Mesenchymal stem cell (in vitro differentiated cells and primary cell): ENCODE data around the gene G6PC1. TPM values are rescaled to one million over a fixed set of nuclear protein-coding genes. Genes with fewer than 3 reads are reported as not detected.

Source experiments
- DNase-seq: peaks from one replicate; pipeline ENCODE4 v3.0.0-alpha.2; 2013
- H2AFZ ChIP-seq: one replicate; pipeline ENCODE4 v1.6.1; 2013; ENCODE audit warnings: low read depth, mild to moderate bottlenecking, control low read depth, inconsistent platforms, low read length, moderate library complexity
- H2AK5ac ChIP-seq: 2 replicates; pipeline ENCODE4 v1.6.1; 2013; ENCODE audit warnings: low read length, moderate library complexity, mild to moderate bottlenecking, inconsistent platforms; ENCODE audit not compliant: severe bottlenecking
- H2BK120ac ChIP-seq: one replicate; pipeline ENCODE4 v1.6.1; 2013; ENCODE audit warnings: low read depth, mild to moderate bottlenecking, inconsistent platforms, low read length, moderate library complexity
- H2BK12ac ChIP-seq, 2 experiments: one replicate each; pipeline ENCODE4 v1.6.1; 2013; ENCODE audit warnings: inconsistent platforms in 2 of 2, low read length in 2 of 2, mild to moderate bottlenecking in 2 of 2, moderate library complexity in 2 of 2, control low read depth in 1 of 2
- H2BK15ac ChIP-seq: one replicate; pipeline ENCODE4 v1.6.1; 2013; ENCODE audit warnings: mild to moderate bottlenecking, low read depth, inconsistent platforms; ENCODE audit not compliant: poor library complexity, severe bottlenecking
- H2BK5ac ChIP-seq: 2 replicates; pipeline ENCODE4 v1.6.1; 2013; ENCODE audit warnings: low read depth, mild to moderate bottlenecking, low read length, control low read depth, inconsistent platforms; ENCODE audit not compliant: poor library complexity, severe bottlenecking
- H3K14ac ChIP-seq, 2 experiments: one replicate each; pipeline ENCODE4 v1.6.1; 2013; ENCODE audit warnings: inconsistent platforms in 2 of 2, low read length in 2 of 2, control low read depth in 1 of 2, mild to moderate bottlenecking in 1 of 2, moderate library complexity in 1 of 2
- H3K18ac ChIP-seq, 2 experiments: one replicate each; pipeline ENCODE4 v1.6.1; 2013; ENCODE audit warnings: inconsistent platforms in 2 of 2, low read length in 2 of 2, control low read depth in 1 of 2, low read depth in 1 of 2, mild to moderate bottlenecking in 1 of 2
- H3K23ac ChIP-seq, 2 experiments: one replicate each; pipeline ENCODE4 v1.6.1; 2013; ENCODE audit warnings: inconsistent platforms in 2 of 2, low read length in 2 of 2, mild to moderate bottlenecking in 2 of 2, moderate library complexity in 2 of 2, control low read depth in 1 of 2
- H3K27ac ChIP-seq: 2 replicates; pipeline ENCODE4 v1.5.1; 2013; ENCODE audit warnings: mild to moderate bottlenecking, moderate library complexity, low read length, control low read depth, inconsistent platforms; ENCODE audit not compliant: poor library complexity, severe bottlenecking
- H3K27me3 ChIP-seq, 2 experiments: 2 replicates each; pipeline versions ENCODE4 v1.6.1 to v1.7.0; 2013; ENCODE audit warnings: low read length in 2 of 2, mild to moderate bottlenecking in 2 of 2, moderate library complexity in 2 of 2, control low read depth in 1 of 2, inconsistent platforms in 1 of 2; ENCODE audit not compliant: control insufficient read depth in 1 of 2, insufficient read depth in 1 of 2
- H3K36me3 ChIP-seq, 2 experiments: 2 replicates each; pipeline versions ENCODE4 v1.6.1 to v1.7.0; 2013; ENCODE audit warnings: low read length in 2 of 2, control low read depth in 1 of 2, inconsistent platforms in 1 of 2, low read depth in 1 of 2, mild to moderate bottlenecking in 1 of 2; ENCODE audit not compliant: insufficient read depth in 2 of 2, control insufficient read depth in 1 of 2
- H3K4ac ChIP-seq, 2 experiments: one replicate each; pipeline ENCODE4 v1.6.1; 2013; ENCODE audit warnings: inconsistent platforms in 2 of 2, low read length in 2 of 2, mild to moderate bottlenecking in 2 of 2, moderate library complexity in 2 of 2, control low read depth in 1 of 2, low read depth in 1 of 2
- H3K4me1 ChIP-seq: 2 replicates; pipeline ENCODE4 v1.6.1; 2013; ENCODE audit warnings: low read depth, low read length, control low read depth; ENCODE audit not compliant: control insufficient read depth, insufficient read depth
- H3K4me2 ChIP-seq: 2 replicates; pipeline ENCODE4 v1.6.1; 2013; ENCODE audit warnings: low read length, mild to moderate bottlenecking, inconsistent platforms; ENCODE audit not compliant: poor library complexity, severe bottlenecking
- H3K4me3 ChIP-seq, 2 experiments: 2 replicates each; pipeline versions ENCODE4 v1.5.1 to v1.7.0; 2013; ENCODE audit warnings: low read length in 2 of 2, mild to moderate bottlenecking in 2 of 2, control low read depth in 1 of 2, low read depth in 1 of 2; ENCODE audit not compliant: insufficient read depth in 1 of 2
- H3K79me1 ChIP-seq: replicated peaks from 2 replicates; pipeline ENCODE4 v1.6.1; 2013; ENCODE audit warnings: mild to moderate bottlenecking, control low read depth, low read length, inconsistent platforms; ENCODE audit not compliant: poor library complexity, severe bottlenecking
- H3K9ac ChIP-seq: 2 replicates; pipeline ENCODE4 v1.7.0; 2013; ENCODE audit warnings: mild to moderate bottlenecking, low read length, moderate library complexity
- H3K9me3 ChIP-seq: 2 replicates; pipeline ENCODE4 v1.7.0; 2013; ENCODE audit warnings: mild to moderate bottlenecking, low read length; ENCODE audit not compliant: control insufficient read depth
- H4K8ac ChIP-seq: one replicate; pipeline ENCODE4 v1.6.1; 2013; ENCODE audit warnings: inconsistent platforms, mild to moderate bottlenecking, low read length, moderate library complexity
- H4K91ac ChIP-seq: one replicate; pipeline ENCODE4 v1.6.1; 2013; ENCODE audit warnings: mild to moderate bottlenecking, low read length, inconsistent platforms
- whole genome bisulfite sequencing: methylation state at CpG from one replicate; pipeline ENCODE4 v1.1.7; 2013; ENCODE audit warnings: mixed read lengths; 5-methylcytosine and 5-hydroxymethylcytosine counted together
- small RNA-seq: library from polyadenylated mRNA; stranded (forward); fragments of <200 nt; extraction: miRNeasy Mini kit (QIAGEN cat#:217004); gene quantifications from one replicate; pipeline ENCODE3, GENCODE V24; 2013; ENCODE audit warnings: low read depth

Gene G6PC1

DNA sequence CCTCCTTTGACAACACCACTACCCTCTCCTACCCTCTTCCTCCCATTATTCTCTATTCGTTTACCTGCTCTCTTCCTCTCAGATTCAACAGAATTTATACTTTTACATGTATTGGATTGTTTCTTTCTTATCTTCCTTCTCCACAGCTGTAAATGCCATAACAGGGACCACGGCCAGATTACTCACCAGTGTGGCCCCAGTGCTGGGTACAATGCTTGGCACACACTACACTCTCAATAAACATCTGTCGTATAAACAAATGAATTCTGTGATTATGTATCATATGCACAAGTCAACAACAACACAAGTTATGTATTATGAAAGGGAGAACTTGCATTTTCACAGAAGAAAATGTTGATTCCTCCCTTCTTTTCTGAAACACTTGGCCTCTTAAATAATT, 43.6 kb downstream of the G6PC1 start:
- Histone ChIP-seq H3K4me3 (no peak overlapping the region), H3K27ac (no peak overlapping the region), H2BK12ac (no peak overlapping the region), H4K91ac (no peak overlapping the region), H3K23ac (no peak overlapping the region), H3K14ac (no peak overlapping the region), H3K18ac (no peak overlapping the region), H3K4ac (no peak overlapping the region), H3K36me3 (peaks cover 4 to 10% of the 10 kb centered on the region in 2 experiments), H3K79me1 (no peaks in the 10 kb centered on the region), H3K9me3 (no peaks in the 10 kb centered on the region), H2BK15ac (no peak overlapping the region), H3K27me3 (peaks cover 0 to 4% of the 10 kb centered on the region in 2 experiments), H4K8ac (no peak overlapping the region), H2AFZ (no peak overlapping the region), H3K4me1 (no peaks in the 10 kb centered on the region), H2BK5ac (no peak overlapping the region), H2AK5ac (no peak overlapping the region), H2BK120ac (no peak overlapping the region), H3K4me2 (no peak overlapping the region), H3K9ac (no peak overlapping the region)
- no peak for DNase-seq
- WGBS, result 46% methylated on average over 2 of the region's 3 CpGs

GRCh38 chr17:42946812-42947211, 46.2 kb downstream of the G6PC1 start:
- Histone ChIP-seq H2AFZ (no peak overlapping the region), H2AK5ac (no peak overlapping the region), H2BK120ac (no peak overlapping the region), H3K23ac (no peak overlapping the region), H3K79me1 (no peaks in the 10 kb centered on the region), H3K4ac (no peak overlapping the region), H3K9me3 (no peaks in the 10 kb centered on the region), H3K36me3 (peaks cover 24 to 32% of the 10 kb centered on the region in 2 experiments), H2BK15ac (no peak overlapping the region), H3K9ac (no peak overlapping the region), H4K8ac (no peak overlapping the region), H2BK12ac (no peak overlapping the region), H3K18ac (no peak overlapping the region), H3K14ac (no peak overlapping the region), H3K4me3 (no peak overlapping the region), H3K4me1 (no peaks in the 10 kb centered on the region), H2BK5ac (no peak overlapping the region), H3K27me3 (no peaks in the 10 kb centered on the region), H3K4me2 (no peak overlapping the region), H3K27ac (no peak overlapping the region), H4K91ac (no peak overlapping the region)
- no CpG with 5 or more reads among the region's 1 CpG for WGBS
- DNase-seq, result no peak

- no peak overlapping the region for H2AK5ac ChIP-seq
- H3K79me1 ChIP-seq, result no peaks in the 10 kb centered on the region
- no peak overlapping the region for H2AFZ ChIP-seq
- H3K4ac ChIP-seq, result no peak overlapping the region
- H2BK15ac ChIP-seq, result no peak overlapping the region
- no peak overlapping the region for H4K8ac ChIP-seq
- H2BK5ac ChIP-seq, result no peak overlapping the region
- H3K14ac ChIP-seq, result no peak overlapping the region
- no peak overlapping the region for H4K91ac ChIP-seq
- H3K18ac ChIP-seq, result no peak overlapping the region
- H2BK12ac ChIP-seq, result no peak overlapping the region
- H2BK120ac ChIP-seq, result no peak overlapping the region
- peaks cover 53 to 62% of the 10 kb centered on the region in 2 experiments for H3K36me3 ChIP-seq
- H3K9me3 ChIP-seq, result no peaks in the 10 kb centered on the region
- no peak overlapping the region for H3K4me3 ChIP-seq
- H3K27me3 ChIP-seq, result no peaks in the 10 kb centered on the region
- no peaks in the 10 kb centered on the region for H3K4me1 ChIP-seq
- WGBS, result 86% methylated on average over 11 of the region's 13 CpGs
- H3K9ac ChIP-seq, result no peak overlapping the region
- no peak overlapping the region for H3K4me2 ChIP-seq
- H3K23ac ChIP-seq, result no peak overlapping the region
- DNase-seq, result peak; percentile 85
- no peak overlapping the region for H3K27ac ChIP-seq
Measured at GRCh38 chr17:42950044-42950783, 49.6 kb downstream of the G6PC1 start.

Small RNAs within 50 kb of the gene (small RNA-seq; reads per million reads assigned to genes)
- not detected for gene RF00561
- gene RNU6-287P, result not detected
